ENCODE measurements around the gene GFOD1.
A peak's percentile ranks its signal among the peaks of the same experiment; 100 is the strongest.
"Not testable (repeated sequence)": the region's sequence is repeated elsewhere in the genome, so short reads cannot be mapped to it uniquely, and the experiment has no call there.

GFOD1 gene

GRCh38 chr6:13466304-13467215 is 20.8 kb downstream of the GFOD1 start:
- no peak for FAIRE-seq
- no peak for DNase-seq (ENCODE audit: insufficient read length, low spot score)

- FAIRE-seq, result no peak
Measured at GRCh38 chr6:13465734-13466133, 21.7 kb downstream of the GFOD1 start.

GRCh38 chr6:13463941-13464340 is 23.5 kb downstream of the GFOD1 start:
- FAIRE-seq (no peak), DNase-seq (ENCODE audit: insufficient read length, low spot score) (no peak)

More at GRCh38 chr6:13465734-13466133, 21.7 kb downstream of the GFOD1 start:
- DNase-seq (ENCODE audit: insufficient read length, low spot score), result no peak

GRCh38 chr6:13463328-13463717 is 24.1 kb downstream of the GFOD1 start:
- no peak for FAIRE-seq
- no peak for DNase-seq (ENCODE audit: insufficient read length, low spot score)

GRCh38 chr6:13462458-13463327 is 24.7 kb downstream of the GFOD1 start:
- DNase-seq (ENCODE audit: insufficient read length, low spot score), result no peak
- no peak for FAIRE-seq

- FAIRE-seq (no peak), DNase-seq (ENCODE audit: insufficient read length, low spot score) (no peak)
Measured at GRCh38 chr6:13461805-13462204, 25.6 kb downstream of the GFOD1 start.

GRCh38 chr6:13461307-13461706 is 26.1 kb downstream of the GFOD1 start:
- DNase-seq (ENCODE audit: insufficient read length, low spot score), result no peak
- no peak for FAIRE-seq

GRCh38 chr6:13460289-13460688 is 27.1 kb downstream of the GFOD1 start:
- not testable (repeated sequence) for DNase-seq (ENCODE audit: insufficient read length, low spot score); FAIRE-seq

- FAIRE-seq, result no peak
Measured at GRCh38 chr6:13457577-13457976, 29.8 kb downstream of the GFOD1 start.

GRCh38 chr6:13455552-13455966 is 31.8 kb downstream of the GFOD1 start:
- peak; percentile 63 for FAIRE-seq
- no peak for DNase-seq (ENCODE audit: insufficient read length, low spot score)

More at GRCh38 chr6:13457577-13457976, 29.8 kb downstream of the GFOD1 start:
- no peak for DNase-seq (ENCODE audit: insufficient read length, low spot score)

GRCh38 chr6:13454286-13455221 is 32.8 kb downstream of the GFOD1 start:
- DNase-seq (ENCODE audit: insufficient read length, low spot score) (no peak), FAIRE-seq (peak; percentile 66)

GRCh38 chr6:13453771-13454251 is 33.6 kb downstream of the GFOD1 start:
- DNase-seq (ENCODE audit: insufficient read length, low spot score), result no peak
- no peak for FAIRE-seq

- FAIRE-seq, result no peak
- no peak for DNase-seq (ENCODE audit: insufficient read length, low spot score)
Measured at GRCh38 chr6:13453153-13453552, 34.2 kb downstream of the GFOD1 start.

- FAIRE-seq (no peak), DNase-seq (ENCODE audit: insufficient read length, low spot score) (no peak)
Measured at GRCh38 chr6:13452346-13453117, 34.9 kb downstream of the GFOD1 start.

GRCh38 chr6:13451181-13451895 is 36.1 kb downstream of the GFOD1 start:
- DNase-seq (ENCODE audit: insufficient read length, low spot score) (no peak), FAIRE-seq (no peak)

- FAIRE-seq, result no peak
Measured at GRCh38 chr6:13450628-13451027, 36.8 kb downstream of the GFOD1 start.

GRCh38 chr6:13447949-13448724 is 39.3 kb downstream of the GFOD1 start:
- peak; percentile 44 for FAIRE-seq
- DNase-seq (ENCODE audit: insufficient read length, low spot score), result no peak

More at GRCh38 chr6:13450628-13451027, 36.8 kb downstream of the GFOD1 start:
- DNase-seq (ENCODE audit: insufficient read length, low spot score), result no peak

- DNase-seq (ENCODE audit: insufficient read length, low spot score) (no peak), FAIRE-seq (no peak)
Measured at GRCh38 chr6:13446381-13446780, 41.0 kb downstream of the GFOD1 start.

All from GM19239 (cell line).